SK-N-DZ (cell line): Measurements from ENCODE around the gene ANAPC15.

Experiments
- DNase-seq: peaks from one replicate; pipeline ENCODE4 v3.0.0-alpha.2; 2015; ENCODE audit warnings: low spot score

ANAPC15 gene

DNA sequence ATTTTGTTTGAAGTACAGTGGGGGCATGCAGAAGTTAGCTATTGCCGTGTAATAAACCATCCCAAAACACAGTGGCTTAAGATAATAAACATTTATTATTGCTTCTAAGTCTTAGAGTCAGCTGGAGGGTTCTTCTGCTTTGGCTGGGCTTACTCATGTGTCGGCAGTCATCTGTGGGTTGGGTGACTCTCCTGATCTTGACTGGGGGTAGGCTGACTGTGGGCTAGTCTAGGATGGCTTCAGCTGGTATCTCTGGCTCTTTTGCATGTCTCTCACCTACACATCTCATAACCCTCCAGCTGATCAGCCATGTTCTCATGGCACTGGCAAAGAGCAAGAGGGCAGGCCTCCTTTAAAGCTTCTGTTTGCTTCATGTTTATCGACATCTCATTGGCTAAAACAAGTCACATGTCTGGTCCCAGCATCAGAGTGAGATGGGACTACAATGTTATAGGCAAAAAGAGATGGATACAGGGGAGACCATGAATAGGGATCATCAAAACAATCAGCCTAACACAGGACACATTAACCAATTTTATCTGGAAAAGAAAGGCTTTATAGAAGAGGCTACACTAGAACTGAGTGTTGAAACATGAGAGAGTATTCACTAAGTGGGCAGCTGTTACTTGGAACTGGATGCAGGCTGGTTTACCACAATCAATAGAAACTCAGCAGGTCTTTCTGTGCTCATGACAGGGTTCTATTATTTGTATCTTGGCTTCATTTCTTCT lies 26.7 kb downstream of the ANAPC15 start:
- peak; percentile 52 for DNase-seq

DNA sequence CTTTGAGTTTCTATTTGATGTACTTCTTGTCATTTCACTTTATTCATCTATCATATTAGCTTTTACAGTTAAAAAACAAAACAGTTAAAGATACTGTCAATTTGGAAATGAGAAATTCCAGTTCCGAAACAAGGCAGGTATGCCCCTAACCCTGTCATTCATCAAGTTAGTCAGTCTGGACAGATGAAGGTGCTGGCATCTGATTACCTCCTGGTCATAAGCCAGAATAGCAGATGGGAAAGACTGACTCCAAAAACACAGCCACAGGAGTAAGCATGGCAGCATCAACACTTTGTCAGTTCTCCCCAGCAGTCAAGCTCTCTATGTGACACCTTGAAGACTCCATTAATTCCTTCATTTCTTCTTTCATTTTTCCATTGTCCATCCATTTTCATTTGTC lies 27.5 kb downstream of the ANAPC15 start:
- DNase-seq: peak; percentile 77

DNA sequence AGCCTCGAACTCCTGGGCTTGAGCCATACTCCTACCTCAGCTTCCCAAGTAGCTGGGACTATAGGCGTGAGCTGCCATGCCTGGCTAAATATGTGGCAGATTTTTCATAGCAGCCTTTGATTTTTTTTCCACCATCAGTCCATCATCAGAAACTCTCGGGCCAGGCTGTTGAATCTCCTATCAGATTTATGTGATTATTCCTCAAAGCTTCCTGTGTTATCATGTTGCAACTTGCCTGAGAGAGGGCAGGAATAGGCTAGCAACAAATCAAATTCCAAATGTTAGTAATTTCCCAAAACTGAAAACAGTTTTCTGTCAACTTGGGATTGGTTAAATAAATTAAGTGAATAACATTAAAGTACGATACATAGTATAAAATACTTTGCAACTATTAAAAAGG lies 28.4 kb downstream of the ANAPC15 start:
- no peak for DNase-seq

DNA sequence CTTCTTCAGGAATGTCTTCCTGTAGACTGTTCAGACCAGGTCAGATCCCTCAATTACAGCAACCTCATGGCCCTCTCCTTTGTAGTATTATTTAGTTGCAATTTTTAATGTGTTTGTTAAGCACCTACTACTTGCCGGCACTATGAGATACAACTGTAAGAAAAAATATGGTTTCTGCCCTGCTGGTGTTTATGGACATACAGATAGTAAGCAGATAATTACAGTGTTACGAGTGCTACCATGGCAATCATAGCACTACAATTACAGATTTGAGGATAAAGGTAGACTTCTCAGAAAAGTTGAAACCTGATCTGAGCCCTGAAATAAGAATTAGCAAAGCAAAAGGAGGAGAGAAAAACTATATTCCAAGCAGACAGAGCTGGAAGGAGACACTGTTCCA lies 29.1 kb downstream of the ANAPC15 start:
- no peak for DNase-seq

DNA sequence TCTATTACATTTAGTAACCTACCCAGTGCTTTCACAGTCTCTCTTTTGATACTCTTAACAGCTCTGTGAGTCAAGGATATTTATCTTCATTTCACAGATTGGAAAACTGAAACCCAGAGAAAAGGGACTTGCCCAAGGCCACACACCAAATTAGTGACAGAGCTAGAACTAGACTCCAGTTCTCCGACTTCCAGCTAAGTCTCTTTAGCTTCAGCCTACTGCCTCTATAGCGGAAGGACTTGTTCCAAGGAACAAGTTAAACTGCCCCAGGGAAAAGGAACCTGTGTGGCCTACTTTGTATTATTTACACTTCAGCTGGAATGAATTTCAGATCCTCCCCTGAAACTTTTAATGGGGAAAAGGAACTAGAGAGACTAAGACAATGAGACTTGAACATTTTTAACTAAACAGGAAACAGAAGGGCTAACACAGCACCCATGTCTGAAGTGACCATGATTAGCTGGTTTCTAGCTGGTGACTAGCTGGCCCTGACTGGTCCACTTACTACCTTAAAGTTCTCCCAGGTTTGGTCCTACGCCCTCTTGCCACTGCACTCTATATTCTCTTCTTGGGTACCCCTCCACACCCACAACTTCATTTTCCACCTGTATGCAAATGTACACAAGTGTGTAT lies 30.6 kb downstream of the ANAPC15 start:
- no peak for DNase-seq

DNA sequence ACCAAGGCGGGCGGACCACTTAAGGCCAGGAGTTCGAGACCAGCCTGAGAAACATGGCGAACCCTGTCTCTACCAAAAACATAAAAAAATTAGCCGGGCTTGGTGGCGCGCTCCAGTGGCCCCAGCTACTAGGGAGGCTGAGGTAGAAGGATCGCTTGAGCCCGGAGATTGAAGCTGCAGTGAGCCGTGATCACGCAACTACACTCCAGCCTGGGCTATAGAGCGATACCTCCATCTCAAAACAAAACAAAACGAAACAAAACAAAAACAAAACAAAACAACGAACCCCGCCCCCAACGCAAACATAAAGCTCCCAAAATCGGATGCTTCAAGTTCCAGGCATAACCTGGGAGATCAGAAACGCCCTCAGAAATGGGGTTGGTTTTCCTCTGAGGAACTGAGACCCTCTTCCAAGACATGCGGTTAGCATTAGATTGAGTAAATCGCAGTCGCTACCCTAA lies 31.3 kb downstream of the ANAPC15 start:
- no peak for DNase-seq

DNA sequence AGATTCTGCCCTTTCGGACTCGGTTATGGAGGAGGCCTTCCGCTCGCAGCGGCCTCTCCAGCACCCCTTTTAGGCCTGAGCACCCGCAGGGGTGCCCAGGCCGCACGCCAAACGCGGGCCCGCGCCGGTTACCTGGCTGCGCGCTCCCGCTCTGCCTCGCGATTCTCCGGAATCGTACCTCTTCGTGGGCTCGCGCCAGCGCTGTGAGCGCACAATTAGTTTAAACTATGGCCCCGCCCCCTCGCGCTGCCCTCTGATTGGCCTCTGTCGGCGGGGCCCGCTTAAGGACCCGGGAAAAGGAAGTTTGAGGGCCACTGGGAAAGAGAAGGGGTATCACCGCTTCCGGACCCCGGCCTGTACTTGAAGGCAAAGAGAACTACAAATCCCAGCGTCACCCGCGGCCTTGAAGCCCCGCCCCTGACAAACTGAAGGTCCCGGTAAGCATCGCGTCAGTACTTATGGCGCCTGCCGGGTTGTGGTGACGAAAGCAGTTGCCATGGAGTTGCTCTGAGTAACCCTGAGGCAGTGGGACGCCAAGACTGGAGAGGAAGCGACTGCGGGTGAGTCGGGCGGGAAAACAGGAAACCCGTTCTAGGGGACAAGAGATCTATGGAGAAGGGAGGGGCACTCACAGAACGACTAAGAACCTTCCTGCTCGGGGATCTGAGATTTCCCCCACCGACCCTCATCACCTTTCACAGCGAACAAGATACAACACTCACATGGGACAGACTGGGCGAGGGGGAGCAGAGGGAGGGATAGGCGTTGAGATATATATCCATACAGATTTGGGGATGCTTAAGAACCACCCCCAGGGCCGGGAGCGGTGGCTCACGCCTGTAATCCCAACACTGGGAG lies 31.9 kb downstream of the ANAPC15 start, which contains the start of the genes LRRC51 and NUMA1:
LRRC51 (plus strand) TSS at position 525 of the 858 bp plus-strand sequence. CDS start 8,234 bp downstream, outside the sequence.
NUMA1 (minus strand) TSS at position 217 of the 858 bp plus-strand sequence. CDS start 44,599 bp downstream, outside the sequence.
- peak; percentile 100 for DNase-seq

DNA sequence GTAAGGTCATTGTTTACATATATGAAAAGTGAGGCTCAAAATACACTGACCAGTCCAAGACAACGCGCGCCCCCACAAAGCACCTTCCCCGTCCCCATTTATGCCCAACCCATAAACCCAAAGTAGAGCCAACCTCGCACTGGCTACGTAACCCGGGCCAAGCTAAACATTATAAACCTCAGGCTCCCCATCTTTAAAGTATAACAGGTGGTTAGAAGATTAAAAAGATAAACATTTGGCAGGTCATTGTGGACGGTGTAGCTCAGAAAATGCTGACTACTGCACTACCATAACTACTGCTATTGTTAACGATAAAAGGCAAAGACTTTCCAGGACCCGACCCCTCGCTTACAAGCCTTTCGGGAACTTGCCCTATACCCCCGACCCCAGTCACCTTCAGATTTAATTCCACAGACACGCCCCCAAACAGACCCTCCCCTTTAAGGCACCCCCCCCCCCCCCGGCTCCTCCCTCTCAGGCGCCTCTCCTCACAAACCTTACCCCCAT lies 32.6 kb downstream of the ANAPC15 start:
- DNase-seq: no peak

DNA sequence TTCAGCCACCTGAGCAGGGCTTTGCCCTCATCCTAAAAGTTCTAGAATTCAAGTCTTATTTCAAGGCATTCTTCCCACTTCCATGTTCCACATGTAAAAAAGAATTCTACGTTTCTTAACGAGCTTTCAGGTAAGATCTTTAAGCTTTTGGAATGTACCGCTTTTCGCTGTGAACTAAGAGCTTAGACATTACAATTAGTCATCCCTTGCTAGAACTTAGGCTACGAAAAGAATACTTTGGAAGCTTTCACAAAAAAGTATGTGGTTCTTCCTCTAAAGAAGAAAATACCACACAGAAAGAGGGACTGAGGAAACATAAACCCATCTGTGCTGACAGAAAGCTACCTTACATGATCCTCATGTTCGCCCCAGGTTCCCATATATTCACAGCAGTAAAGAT lies 34.0 kb downstream of the ANAPC15 start:
- no peak for DNase-seq

DNA sequence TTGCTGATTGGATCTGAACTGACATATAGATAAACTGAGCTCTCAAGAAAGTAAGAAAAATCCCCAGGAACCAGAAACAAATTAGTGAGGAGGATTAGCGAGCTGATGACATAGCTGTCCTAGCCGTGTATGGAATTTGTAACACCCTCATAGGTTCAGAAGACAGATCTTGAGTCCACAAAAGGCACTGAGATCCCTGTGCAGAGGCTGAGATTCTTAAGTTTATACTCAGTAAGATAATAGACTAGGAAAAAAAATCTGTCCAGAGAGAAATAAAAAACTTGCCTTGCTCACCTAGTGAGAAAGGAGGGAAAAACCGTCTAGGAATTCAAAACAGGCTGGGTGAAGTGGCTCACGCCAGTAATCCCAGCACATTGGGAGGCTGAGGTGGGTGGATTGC lies 36.7 kb downstream of the ANAPC15 start:
- no peak for DNase-seq

DNA sequence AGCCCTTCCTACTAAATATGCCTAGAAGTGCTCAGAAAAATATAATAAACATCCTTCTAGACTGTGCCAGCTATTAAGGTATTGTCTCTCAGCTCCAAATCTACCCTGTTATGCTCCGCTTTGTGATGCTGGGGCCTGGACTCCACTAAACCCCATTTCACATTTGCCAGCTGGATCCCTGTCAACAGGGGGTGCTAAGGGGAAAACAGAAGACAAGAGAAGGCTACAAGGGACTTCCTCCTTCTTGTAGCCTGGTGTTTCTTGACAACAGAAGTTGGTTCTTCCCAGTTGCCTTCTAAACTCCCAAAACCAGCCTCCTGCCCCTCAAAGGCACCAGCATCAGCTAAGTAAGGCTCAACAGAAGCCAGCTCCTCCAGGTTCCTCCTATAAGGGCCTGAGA lies 37.4 kb downstream of the ANAPC15 start:
- DNase-seq: no peak

DNA sequence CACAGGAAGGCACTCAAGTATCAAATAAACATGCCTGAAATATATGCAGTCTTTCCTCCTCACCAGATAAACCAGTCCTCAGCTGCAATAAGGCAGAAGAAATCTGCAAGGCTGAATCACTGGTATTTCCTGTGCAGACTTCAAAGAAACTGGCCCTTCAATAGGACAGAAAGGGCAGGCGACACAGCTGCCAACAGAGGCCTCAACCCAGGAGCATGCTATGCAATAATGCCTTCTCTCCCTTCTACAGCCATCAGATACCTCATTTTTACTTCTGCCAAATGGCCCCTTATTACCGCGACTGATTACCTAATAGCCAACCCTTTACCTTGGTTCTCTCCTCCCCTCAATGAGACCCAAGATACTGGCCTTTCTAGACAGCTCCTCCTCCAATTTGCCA lies 40.1 kb downstream of the ANAPC15 start:
- no peak for DNase-seq

DNA sequence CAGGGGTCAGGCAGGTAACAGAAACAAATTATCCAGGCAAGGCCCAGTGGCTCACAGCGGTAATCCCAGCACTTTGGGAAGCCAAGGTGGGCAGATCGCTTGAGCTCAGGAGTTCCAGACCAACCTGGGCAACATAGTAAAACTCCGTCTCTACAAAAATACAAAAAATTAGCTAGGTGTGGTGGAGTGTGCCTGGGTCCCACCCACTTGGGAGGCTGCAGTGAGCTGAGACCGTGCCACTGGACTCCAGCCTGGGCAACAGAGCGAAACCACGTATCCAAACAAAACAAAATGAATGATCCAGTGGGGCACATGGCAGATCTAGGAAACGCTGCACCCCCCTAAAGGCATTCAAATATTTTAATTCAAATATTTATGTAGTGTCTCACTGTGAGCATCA lies 42.0 kb downstream of the ANAPC15 start:
- DNase-seq: no peak

DNA sequence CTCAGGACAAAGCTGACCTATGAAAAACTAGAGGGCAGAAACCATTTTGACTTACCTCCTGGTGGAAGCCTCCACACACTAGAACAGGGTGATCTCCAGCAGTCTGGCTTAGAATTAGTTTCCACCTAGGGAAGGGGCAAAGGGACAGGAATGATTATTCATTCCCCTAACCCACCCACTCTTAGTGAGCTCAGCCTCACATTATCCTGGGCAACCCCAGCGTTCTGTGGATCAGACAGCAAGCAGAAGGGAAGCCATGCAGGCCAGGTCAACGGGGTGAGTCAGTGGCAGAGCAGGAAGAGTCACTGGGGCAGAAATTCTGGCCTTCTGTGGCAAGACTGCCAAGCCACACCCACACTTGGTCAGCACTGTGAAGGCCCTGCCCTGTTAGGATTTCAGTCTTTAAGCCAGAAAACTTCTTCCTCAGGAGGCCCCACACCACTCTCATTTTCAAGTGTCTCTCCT lies 42.7 kb downstream of the ANAPC15 start:
- no peak for DNase-seq

DNA sequence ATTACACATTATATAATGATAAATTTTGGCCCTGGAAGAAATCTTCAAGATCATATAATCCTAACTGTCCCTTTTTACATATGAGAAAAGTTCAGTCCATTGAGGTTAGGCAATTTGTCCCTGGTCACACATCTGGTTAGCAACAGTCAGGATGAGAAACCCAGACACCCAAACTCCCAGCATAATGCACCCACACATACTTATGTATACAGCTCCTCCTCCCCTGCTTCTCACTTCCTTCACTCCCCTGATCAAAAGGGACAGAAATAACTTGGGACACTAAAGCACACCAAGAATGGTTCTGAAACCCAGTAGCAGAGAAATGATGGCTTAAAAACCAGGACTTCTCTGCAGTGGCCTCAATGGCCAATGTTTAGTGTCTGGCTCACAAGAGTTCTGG lies 43.3 kb downstream of the ANAPC15 start:
- no peak for DNase-seq

DNA sequence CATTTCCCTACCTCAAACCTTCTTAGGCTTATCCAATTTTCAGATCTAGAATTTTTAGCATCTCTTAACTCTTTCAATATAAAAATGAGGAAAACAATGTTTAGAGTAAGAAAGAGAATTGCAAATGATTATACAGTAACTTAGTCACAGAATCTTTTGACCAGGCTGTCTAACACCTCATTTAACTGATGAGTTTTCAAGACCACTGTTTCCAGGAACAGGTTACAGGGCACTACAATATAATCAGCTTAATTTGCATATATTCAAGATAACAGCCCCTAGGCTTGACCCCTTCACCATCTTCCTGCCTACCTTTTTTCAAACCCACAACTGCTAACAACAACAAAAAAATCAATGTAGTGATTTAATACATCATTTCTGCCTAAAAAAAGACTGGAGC lies 44.8 kb downstream of the ANAPC15 start:
- no peak for DNase-seq

DNA sequence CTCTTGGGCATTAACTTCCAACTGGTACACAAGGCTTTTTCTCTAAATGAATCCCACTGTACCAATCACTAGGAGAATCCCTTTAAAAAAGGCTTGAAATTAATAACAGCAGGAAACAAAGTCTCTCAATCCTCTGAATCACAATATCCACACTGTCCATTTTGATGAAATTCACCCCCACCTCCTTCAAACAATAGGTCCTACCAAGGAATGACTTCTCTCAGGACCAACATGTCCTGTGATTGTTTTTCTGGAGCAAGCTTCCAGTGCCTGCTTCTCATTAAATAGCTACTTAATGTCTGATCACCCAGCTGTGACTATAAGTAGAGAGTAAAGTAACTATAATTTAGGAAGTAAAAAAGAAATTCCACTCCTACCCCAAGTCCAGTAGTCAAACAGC lies 45.2 kb downstream of the ANAPC15 start:
- no peak for DNase-seq

DNA sequence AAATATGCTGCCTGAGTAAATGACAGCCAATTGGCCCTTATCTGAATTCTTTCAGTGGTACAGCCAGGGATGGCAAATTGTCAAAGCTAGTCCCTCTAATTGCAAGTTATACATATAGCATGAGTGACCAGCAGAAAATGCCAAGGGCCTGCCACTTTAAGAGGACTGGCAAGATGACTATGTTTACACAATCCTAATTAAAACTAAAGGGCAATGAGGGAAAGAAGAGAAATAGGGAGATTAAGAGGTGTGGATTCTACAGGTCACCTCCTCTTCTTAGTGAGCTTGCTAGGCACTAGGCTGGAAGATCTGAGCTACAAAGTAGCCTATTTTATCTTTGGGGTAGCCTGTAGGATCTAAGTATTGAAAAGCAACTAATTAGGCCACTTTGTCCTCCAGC lies 45.6 kb downstream of the ANAPC15 start:
- DNase-seq: no peak

DNA sequence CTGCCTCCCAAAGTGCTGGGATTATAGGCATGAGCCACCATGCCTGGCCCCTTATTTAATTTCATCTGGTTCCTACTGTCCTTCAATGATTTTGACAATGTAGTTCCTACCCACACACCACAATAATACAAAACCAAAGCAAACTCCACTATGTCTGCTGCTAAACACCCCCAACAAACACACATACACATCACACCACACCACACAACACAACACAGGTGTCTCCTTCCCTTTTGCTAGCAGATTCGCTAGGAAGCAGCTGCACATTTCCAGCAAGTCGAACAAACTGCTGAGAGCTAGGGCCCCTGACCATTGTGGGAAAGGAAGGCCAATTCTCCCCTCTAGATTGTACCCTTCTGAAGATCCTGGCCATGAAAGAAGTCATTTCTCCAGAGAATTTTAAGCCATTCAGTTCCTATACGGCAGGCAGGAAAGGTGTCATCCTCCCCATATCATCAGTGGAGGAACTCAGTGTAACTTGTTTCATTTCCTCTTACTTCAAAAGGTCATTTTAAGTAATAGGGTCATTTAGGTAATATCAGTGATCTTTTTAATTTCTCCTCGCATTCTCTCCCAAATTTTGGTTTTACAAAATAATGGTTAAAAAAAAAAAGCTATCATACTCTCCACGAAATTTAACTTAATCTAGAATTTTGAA lies 50.6 kb downstream of the ANAPC15 start:
- DNase-seq: no peak
